Keratinocyte (primary cell): ENCODE results near the gene AKT1S1. TPM values are rescaled to one million over a fixed set of nuclear protein-coding genes. Genes with fewer than 3 reads are reported as not detected.
A peak's percentile ranks its signal among the peaks of the same experiment; 100 is the strongest.

ENCODE experiments used
- DNase-seq: peaks from one replicate; pipeline ENCODE4 v3.0.0-alpha.2; 2011; ENCODE audit warnings: low read depth, missing footprints, low spot score
- FAIRE-seq: peaks from 2 replicates; lab custom pipeline; 2011; peaks lifted over from hg19 to GRCh38; lab: Jason Lieb, UNC
- H2AFZ ChIP-seq: 2 replicates; pipeline ENCODE4 v1.6.0; 2012; ENCODE audit warnings: low read length, control low read depth, inconsistent platforms; ENCODE audit not compliant: control insufficient read depth
- H3K27ac ChIP-seq: 2 replicates; pipeline ENCODE4 v1.5.1; 2011; ENCODE audit warnings: low read length; ENCODE audit not compliant: control insufficient read depth, insufficient read depth
- H3K27me3 ChIP-seq: 3 replicates; pipeline ENCODE4 v1.6.0; 2011; ENCODE audit warnings: low read length; ENCODE audit not compliant: control insufficient read depth, insufficient read depth; ENCODE audit errors: extremely low read depth
- H3K36me3 ChIP-seq, 2 experiments: 2 replicates in 1 of 2; 3 replicates in 1 of 2; pipeline ENCODE4 v1.5.1; 2011; ENCODE audit warnings: low read length in 2 of 2, mild to moderate bottlenecking in 1 of 2; ENCODE audit not compliant: control insufficient read depth in 2 of 2, insufficient read depth in 2 of 2; ENCODE audit errors: extremely low read depth in 1 of 2
- H3K4me1 ChIP-seq: 3 replicates; pipeline ENCODE4 v1.5.1; 2011; ENCODE audit warnings: low read length; ENCODE audit not compliant: control insufficient read depth, insufficient read depth; ENCODE audit errors: extremely low read depth
- H3K4me2 ChIP-seq: 3 replicates; pipeline ENCODE4 v1.6.0; 2011; ENCODE audit warnings: low read depth, low read length; ENCODE audit not compliant: control insufficient read depth, insufficient read depth; ENCODE audit errors: extremely low read depth
- H3K4me3 ChIP-seq, 3 experiments: fragments of 200-600 bp in 1 of 3; sonication (generic) in 1 of 3; 2 replicates in 2 of 3; 3 replicates in 1 of 3; pipeline ENCODE4 v1.5.1; 2011 to 2016; ENCODE audit warnings: low read length in 3 of 3, mild to moderate bottlenecking in 3 of 3, control low read depth in 2 of 3, inconsistent platforms in 1 of 3, low read depth in 1 of 3, mixed read lengths in 1 of 3, mixed run types in 1 of 3, moderate library complexity in 1 of 3; ENCODE audit not compliant: control insufficient read depth in 2 of 3, insufficient read depth in 2 of 3; ENCODE audit errors: extremely low read depth in 1 of 3
- H3K79me2 ChIP-seq: 2 replicates; pipeline ENCODE4 v1.6.0; 2012; ENCODE audit warnings: low read length; ENCODE audit not compliant: control insufficient read depth, insufficient read depth
- H3K9ac ChIP-seq: 3 replicates; pipeline ENCODE4 v1.6.0; 2011; ENCODE audit warnings: low read length; ENCODE audit not compliant: control insufficient read depth, insufficient read depth; ENCODE audit errors: extremely low read depth
- H3K9me1 ChIP-seq: 3 replicates; pipeline ENCODE4 v1.6.0; 2011; ENCODE audit warnings: low read length; ENCODE audit not compliant: control insufficient read depth, insufficient read depth; ENCODE audit errors: extremely low read depth
- H3K9me3 ChIP-seq: 2 replicates; pipeline ENCODE4 v1.5.1; 2012; ENCODE audit warnings: low read depth, low read length; ENCODE audit not compliant: control insufficient read depth
- H4K20me1 ChIP-seq: 3 replicates; pipeline ENCODE4 v1.6.0; 2011; ENCODE audit warnings: low read length; ENCODE audit not compliant: control insufficient read depth, insufficient read depth; ENCODE audit errors: extremely low read depth
- EZH2 ChIP-seq: IDR thresholded peaks from one replicate; pipeline ENCODE4 v1.6.1; 2012; ENCODE audit warnings: inconsistent platforms, mild to moderate bottlenecking, low read length, moderate library complexity
- dilution Hi-C: fragments of 300-500 bp; cut with MboI; formaldehyde crosslinking; loops from one replicate; pipeline ENCODE4 v1.7.0; 2020; ENCODE audit warnings: low sequenced_read_pairs; ENCODE audit not compliant: extremely low pct_ligation_motif_present
- polyA plus RNA-seq, 5 experiments: library from polyadenylated mRNA; depleted of rRNA in 3 of 5; stranded (reverse) in 3 of 5; stranded (forward) in 1 of 5; unstranded in 1 of 5; fragments of >200 nt; gene quantifications; 1 replicate in 1 of 5; 2 replicates in 3 of 5; 3 replicates in 1 of 5; pipeline versions ENCODE4 v1.2.1 to v1.2.3, GENCODE V29; 2011 to 2012; ENCODE audit warnings: missing spikeins in 2 of 5, low read depth in 1 of 5, low replicate concordance in 1 of 5
- TF ChIP-seq, protein P1 (sequence below), 3 experiments: IDR thresholded peaks in 1 of 3; conservative IDR thresholded peaks in 1 of 3; optimal IDR thresholded peaks in 1 of 3; 2 replicates in 2 of 3; 3 replicates in 1 of 3; pipeline versions ENCODE3 to v1.5.1; 2011; ENCODE audit warnings: low read length in 3 of 3, mild to moderate bottlenecking in 3 of 3, moderate library complexity in 2 of 3, control low read depth in 1 of 3, inconsistent platforms in 1 of 3; ENCODE audit not compliant: insufficient read depth in 2 of 3; ENCODE audit errors: extremely low read depth in 1 of 3

The AKT1S1 gene
- polyA plus RNA-seq, 1 donor (not counting 4 experiments of a cell fraction or from before 2014, with no cell fraction given), result 27.2 TPM

DNA sequence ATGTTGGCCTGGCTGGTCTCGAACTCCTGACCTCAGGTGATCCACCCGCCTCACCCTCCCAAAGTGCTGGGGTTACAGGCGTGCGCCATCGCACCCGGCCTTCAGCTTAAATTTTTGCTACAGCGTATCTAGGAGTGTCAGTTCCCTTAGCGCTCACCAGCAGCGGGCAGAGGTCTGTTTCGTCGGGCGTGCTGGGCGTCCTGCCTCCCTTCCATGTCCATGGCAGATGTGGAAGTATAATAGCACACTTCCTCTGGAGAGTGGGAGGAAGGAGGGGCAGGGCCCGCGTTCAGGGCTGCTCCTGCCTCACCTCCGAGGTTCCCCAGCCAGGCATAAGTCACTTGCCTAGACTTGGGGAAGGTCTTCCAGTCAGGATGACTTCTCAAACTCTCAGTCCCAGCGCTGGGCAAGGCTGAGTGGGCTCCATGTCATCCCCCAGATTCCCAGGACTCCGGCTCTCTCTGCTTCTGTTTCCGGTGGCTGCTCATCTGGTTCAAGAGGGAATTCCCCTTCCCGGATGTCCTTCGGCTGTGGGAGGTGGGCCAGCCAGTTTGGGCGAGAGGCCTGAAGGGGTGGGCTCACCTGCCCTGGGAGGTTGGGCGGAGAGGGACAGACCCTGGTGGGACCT lies 10.0 kb upstream of the AKT1S1 start:
- dilution Hi-C loops, result no loop called here
- Histone ChIP-seq H3K4me2 (no peak overlapping the region), H3K27me3 (peaks cover 7% of the 10 kb centered on the region), H2AFZ (no peak overlapping the region), H3K79me2 (no peaks in the 10 kb centered on the region), H3K4me1 (peaks cover 7% of the 10 kb centered on the region), H3K9ac (no peak overlapping the region), H3K27ac (no peak overlapping the region), H3K9me1 (no peaks in the 10 kb centered on the region), H3K9me3 (peaks cover 4% of the 10 kb centered on the region), H4K20me1 (no peaks in the 10 kb centered on the region), H3K4me3 (no peak overlapping the region), H3K36me3 (peaks cover 14 to 21% of the 10 kb centered on the region in 2 experiments)
- FAIRE-seq (no peak), DNase-seq (no peak)
- TF ChIP-seq EZH2, result no peak
- TF ChIP-seq, protein P1, sequence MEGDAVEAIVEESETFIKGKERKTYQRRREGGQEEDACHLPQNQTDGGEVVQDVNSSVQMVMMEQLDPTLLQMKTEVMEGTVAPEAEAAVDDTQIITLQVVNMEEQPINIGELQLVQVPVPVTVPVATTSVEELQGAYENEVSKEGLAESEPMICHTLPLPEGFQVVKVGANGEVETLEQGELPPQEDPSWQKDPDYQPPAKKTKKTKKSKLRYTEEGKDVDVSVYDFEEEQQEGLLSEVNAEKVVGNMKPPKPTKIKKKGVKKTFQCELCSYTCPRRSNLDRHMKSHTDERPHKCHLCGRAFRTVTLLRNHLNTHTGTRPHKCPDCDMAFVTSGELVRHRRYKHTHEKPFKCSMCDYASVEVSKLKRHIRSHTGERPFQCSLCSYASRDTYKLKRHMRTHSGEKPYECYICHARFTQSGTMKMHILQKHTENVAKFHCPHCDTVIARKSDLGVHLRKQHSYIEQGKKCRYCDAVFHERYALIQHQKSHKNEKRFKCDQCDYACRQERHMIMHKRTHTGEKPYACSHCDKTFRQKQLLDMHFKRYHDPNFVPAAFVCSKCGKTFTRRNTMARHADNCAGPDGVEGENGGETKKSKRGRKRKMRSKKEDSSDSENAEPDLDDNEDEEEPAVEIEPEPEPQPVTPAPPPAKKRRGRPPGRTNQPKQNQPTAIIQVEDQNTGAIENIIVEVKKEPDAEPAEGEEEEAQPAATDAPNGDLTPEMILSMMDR (optimal IDR thresholded peaks at IDR 0.05 in 1 of 3, IDR thresholded peaks at IDR 0.05 in 1 of 3, conservative IDR thresholded peaks at IDR 0.05 in 1 of 3; ENCODE audit: extremely low read depth in 1 of 3, insufficient read depth in 2 of 3, low read length in 3 of 3), result no peak

DNA sequence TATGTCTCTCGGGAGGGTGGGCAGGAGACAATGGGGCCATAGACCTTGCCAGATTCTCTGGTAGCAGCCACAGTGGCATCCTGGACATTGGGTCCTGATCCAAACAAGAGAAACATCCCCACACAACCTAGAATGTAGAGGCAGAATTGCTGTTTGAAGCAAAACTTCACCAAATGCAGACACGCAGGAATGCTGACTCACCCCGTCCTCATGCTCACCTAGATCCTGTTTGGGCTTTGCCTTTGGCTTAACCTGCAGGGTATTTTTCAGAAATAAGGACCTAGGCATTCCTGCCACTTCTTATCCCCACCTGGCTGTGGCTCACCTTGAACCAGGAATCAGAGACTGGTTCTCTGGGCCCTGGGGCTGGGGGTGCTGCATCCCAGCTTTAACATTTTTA lies 7.6 kb upstream of the AKT1S1 start:
- DNase-seq (no peak), FAIRE-seq (peak; percentile 44)
- Histone ChIP-seq H3K4me2 (no peak overlapping the region), H3K79me2 (no peaks in the 10 kb centered on the region), H3K4me1 (peaks cover 5% of the 10 kb centered on the region), H3K4me3 (no peak overlapping the region), H3K27ac (no peak overlapping the region), H3K36me3 (peaks cover 25 to 34% of the 10 kb centered on the region in 2 experiments), H4K20me1 (no peaks in the 10 kb centered on the region), H2AFZ (no peak overlapping the region), H3K9me3 (peaks cover 4% of the 10 kb centered on the region), H3K9ac (no peak overlapping the region), H3K27me3 (no peaks in the 10 kb centered on the region), H3K9me1 (no peaks in the 10 kb centered on the region)
- dilution Hi-C loops, result no loop called here
- TF ChIP-seq, protein P1 (optimal IDR thresholded peaks at IDR 0.05 in 1 of 3, IDR thresholded peaks at IDR 0.05 in 1 of 3, conservative IDR thresholded peaks at IDR 0.05 in 1 of 3; ENCODE audit: extremely low read depth in 1 of 3, insufficient read depth in 2 of 3, low read length in 3 of 3), result no peak
- no peak for TF ChIP-seq EZH2
